GM13976 (cell line): ENCODE data around the gene BACH2.
"Not testable (repeated sequence)": the region's sequence is repeated elsewhere in the genome, so short reads cannot be mapped to it uniquely, and the experiment has no call there.

Experiments
- DNase-seq: peaks from one replicate; pipeline ENCODE4 v3.0.0; 2012; ENCODE audit warnings: low spot score
- in situ Hi-C: fragments of 300-500 bp; cut with MboI; formaldehyde crosslinking; loops from one replicate; pipeline ENCODE4 v1.12.0; 2022; ENCODE audit warnings: low sequenced_read_pairs, mixed read lengths, inconsistent platforms; ENCODE audit not compliant: unreplicated experiment
- TF ChIP-seq, protein P1 (sequence below): IDR thresholded peaks from 2 replicates; pipeline ENCODE4 v1.5.1; 2012; ENCODE audit warnings: borderline replicate concordance, mild to moderate bottlenecking; ENCODE audit not compliant: insufficient read depth; ENCODE audit errors: extremely low read depth, missing control alignments, control extremely low read depth

BACH2 gene

DNA sequence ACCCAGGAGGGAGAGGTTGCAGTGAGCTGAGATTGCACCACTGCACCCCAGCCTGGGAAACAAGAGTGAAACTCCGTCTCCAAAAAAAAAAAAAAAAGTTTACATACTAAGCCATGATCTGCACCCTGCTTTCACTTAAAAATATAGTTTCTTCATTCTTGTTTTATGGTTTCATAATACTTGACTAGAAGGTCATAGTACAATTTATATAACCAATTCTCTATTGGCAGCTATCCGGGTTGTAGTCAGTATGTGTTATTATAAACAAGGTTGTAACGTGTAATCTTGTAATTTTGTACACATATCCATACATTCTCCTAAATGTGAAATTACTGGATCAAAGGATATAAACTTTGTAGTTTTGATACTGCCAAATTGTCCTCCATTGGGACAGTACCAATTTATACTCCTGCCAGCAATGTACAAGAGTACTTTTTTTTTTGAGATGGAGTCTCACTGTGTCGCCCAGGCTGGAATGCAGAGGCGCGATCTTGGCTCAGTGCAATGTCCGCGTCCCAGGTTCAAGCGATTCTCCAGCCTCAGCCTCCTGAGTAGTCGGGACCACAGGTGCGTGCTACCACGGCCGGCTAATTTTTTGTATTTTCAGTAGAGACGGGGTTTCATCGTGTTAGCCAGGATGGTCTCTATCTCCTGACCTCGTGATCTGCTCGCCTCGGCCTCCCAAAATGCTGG lies 257.5 kb downstream of the BACH2 start:
- TF ChIP-seq, protein P1, sequence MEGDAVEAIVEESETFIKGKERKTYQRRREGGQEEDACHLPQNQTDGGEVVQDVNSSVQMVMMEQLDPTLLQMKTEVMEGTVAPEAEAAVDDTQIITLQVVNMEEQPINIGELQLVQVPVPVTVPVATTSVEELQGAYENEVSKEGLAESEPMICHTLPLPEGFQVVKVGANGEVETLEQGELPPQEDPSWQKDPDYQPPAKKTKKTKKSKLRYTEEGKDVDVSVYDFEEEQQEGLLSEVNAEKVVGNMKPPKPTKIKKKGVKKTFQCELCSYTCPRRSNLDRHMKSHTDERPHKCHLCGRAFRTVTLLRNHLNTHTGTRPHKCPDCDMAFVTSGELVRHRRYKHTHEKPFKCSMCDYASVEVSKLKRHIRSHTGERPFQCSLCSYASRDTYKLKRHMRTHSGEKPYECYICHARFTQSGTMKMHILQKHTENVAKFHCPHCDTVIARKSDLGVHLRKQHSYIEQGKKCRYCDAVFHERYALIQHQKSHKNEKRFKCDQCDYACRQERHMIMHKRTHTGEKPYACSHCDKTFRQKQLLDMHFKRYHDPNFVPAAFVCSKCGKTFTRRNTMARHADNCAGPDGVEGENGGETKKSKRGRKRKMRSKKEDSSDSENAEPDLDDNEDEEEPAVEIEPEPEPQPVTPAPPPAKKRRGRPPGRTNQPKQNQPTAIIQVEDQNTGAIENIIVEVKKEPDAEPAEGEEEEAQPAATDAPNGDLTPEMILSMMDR, result no peak
- in situ Hi-C loops, result no loop called here
- no peak for DNase-seq

DNA sequence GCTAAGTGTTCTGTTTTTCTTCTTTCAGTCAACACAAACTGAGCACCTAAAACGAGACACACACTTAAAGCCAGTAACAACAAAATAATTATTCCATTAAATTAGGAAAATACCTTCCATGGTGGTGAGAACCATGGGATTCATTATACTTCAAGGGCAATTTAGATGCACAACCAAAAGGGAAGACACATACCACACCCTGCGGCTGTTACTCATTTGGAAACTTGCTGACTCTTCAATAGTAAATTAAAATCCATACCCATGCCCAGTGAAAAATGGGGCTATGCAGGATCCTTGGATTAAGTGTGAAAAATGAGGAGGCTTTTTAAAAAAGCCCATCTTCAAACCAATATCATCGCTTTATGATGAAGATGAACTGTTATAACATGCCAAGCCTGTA lies 259.7 kb downstream of the BACH2 start:
- no peak for DNase-seq
- in situ Hi-C loops, result no loop called here
- TF ChIP-seq, protein P1, result no peak

DNA sequence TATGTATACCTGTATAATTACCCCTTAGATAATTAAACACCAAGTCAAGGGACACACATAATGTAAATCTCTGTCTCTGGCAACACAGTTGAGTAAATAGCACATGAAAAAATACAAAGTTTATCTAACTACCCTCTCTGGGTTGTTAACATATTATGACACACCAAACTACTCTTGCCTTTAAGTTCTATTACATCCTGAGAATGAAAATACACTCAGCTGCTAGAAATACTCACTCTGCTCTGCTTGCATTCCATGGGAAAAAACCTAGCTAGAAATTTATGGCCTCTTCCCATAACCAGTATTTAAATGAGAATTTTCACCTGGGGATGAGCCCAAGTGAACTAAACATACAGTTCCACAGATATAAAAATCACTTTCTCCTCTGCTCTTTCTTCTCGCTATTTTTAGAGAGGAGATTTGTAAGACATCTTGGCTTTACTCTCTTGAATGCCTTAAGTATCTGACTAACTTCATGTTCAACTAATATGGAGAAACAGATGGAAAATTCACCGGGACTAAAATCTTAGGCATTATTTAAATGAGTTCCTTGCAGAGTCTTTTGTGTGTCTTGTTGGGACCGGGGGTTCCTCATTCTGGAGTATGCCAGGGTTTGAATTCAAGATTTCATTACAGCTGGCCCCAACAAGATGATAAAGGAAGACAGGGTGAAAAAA lies 261.5 kb downstream of the BACH2 start:
- DNase-seq, result no peak
- TF ChIP-seq, protein P1, result no peak
- in situ Hi-C loops, result no loop called here

DNA sequence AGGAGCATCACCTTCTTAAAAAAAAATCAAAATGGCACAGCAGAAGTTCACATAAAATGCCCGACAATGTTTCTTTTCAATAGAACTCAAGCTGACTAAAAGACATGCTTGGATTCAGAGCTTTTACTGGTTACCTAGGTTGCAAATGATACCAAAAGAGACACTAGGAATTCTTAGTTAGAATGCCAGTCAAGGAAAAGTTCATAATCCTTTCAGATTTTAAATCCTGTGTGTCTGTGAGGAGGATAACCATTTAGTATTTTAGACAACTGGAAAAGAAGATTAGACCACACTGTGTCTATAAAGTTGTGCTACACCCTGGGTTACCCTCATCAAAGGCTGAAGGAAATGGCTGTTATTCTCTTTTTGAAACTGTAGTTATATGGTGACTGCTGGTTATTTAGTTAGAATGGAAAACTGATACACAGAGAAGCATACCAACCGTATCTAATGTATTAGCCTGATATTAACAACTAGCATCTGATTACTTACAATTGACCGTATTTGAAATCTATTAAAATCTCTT lies 262.8 kb downstream of the BACH2 start:
- in situ Hi-C loops, result no loop called here
- TF ChIP-seq, protein P1, result no peak
- DNase-seq, result no peak

DNA sequence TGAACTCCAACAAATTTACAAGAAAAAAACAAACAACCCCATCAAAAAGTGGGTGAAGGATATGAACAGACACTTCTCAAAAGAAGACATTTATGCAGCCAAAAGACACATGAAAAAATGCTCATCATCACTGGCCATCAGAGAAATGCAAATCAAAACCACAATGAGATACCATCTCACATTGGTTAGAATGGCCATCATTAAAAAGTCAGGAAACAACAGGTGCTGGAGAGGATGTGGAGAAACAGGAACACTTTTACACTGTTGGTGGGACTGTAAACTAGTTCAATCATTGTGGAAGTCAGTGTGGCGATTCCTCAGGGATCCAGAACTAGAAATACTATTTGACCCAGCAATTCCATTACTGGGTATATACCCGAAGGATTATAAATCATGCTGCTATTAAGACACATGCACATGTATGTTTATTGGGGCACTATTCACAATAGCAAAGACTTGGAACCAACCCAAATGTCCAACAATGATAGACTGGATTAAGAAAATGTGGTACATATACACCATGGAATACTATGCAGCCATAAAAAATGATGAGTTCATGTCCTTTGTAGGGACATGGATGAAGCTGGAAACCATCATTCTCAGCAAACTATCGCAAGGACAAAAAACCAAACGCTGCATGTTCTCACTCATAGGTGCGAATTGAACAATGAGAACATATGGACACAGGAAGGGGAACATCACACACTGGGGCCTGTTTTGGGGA lies 264.0 kb downstream of the BACH2 start:
- DNase-seq, in situ Hi-C loops: not testable (repeated sequence)

DNA sequence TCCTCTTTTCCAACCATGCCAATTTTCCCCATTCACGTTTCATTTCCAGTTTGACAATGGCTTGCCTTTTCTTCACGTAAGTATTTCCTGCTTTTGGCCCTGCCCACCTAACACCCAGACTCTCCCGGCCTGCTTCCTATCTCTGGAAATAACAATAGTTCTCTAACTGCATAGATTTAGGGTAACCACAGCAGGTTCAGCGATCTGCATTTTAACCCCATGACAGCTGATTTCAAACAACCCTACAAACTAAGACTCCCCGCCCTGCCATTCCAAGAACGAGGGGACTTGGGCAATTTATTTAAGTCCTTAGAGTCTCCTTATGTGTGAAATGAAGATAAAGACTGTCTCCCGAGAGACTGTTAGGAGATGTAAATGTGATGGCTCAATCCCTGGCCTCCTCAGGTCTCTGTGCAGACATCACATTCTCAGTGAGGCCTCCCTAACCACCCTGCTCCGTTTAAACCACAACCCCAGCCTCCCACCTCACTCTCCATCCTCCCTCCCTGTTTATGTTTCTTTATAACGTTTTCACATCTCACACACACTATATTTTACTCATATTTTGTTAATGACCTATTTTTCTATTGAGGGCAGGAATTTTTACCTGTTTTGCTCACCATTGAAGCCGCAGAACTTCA lies 267.5 kb downstream of the BACH2 start:
- DNase-seq, result no peak
- TF ChIP-seq, protein P1, result no peak
- in situ Hi-C loops, result no loop called here
